Colonic mucosa (tissue), 2 donors: ENCODE results near the gene GPR61. TPM values are rescaled to one million over a fixed set of nuclear protein-coding genes. Genes with fewer than 3 reads are reported as not detected.

ENCODE experiments used
- total RNA-seq, 2 donors: library from RNA; stranded (reverse); fragmentation: NEBNext Ultra II Directional in 1 of 2; extraction: Animal tissue kit (Norgen Biotek cat#: 25700) in 1 of 2; gene quantifications; one replicate each; pipeline ENCODE4 v1.2.1, GENCODE V29; 2021
- donor health status: DM: no; HTN: no; CAD: no.
- donor health status: DM: no; HTN: no; CAD: no.

GPR61 gene
- total RNA-seq, 2 donors from 2014 or later, result not detected

Other genes starting within 250 kb of the GPR61 start
- not detected for gene MYBPHL, start 232.9 kb upstream of the GPR61 start, total RNA-seq
- gene SORT1, start 142.0 kb upstream of the GPR61 start, total RNA-seq, result 100 to 1,000 TPM in 1 of 2 donors, 10 to 100 TPM in 1; 76.2 to 134 TPM
- gene PSMA5, start 113.4 kb upstream of the GPR61 start, total RNA-seq, result 100 to 1,000 TPM in 1 of 2 donors, 10 to 100 TPM in 1; 93.9 to 163 TPM
- gene SYPL2, start 73.3 kb upstream of the GPR61 start, total RNA-seq, result under 1 TPM; 0.12 to 0.35 TPM
- gene ATXN7L2, start 56.0 kb upstream of the GPR61 start, total RNA-seq, result 1 to 10 TPM; 2.3 to 4.0 TPM
- 10 to 100 TPM in 1 of 2 donors, 1 to 10 TPM in 1; 8.1 to 12.5 TPM for gene CYB561D1, start 45.8 kb upstream of the GPR61 start, total RNA-seq
- 1 to 10 TPM; 2.5 to 3.9 TPM for gene AMIGO1, start 30.1 kb upstream of the GPR61 start, total RNA-seq
- 1 to 10 TPM; 7.7 to 8.9 TPM for gene GNAI3, start 8.7 kb downstream of the GPR61 start, total RNA-seq
- gene GNAT2, start 79.7 kb downstream of the GPR61 start, total RNA-seq, result under 1 TPM in 1 of 2 donors, not detected in 1; 0.32 TPM
- gene AMPD2, start 80.0 kb downstream of the GPR61 start, total RNA-seq, result 10 to 100 TPM; 28.0 to 60.3 TPM
- gene GSTM4, start 116.2 kb downstream of the GPR61 start, total RNA-seq, result 10 to 100 TPM; 62.6 to 77.4 TPM
- 10 to 100 TPM; 18.5 to 20.7 TPM for gene GSTM2, start 128.2 kb downstream of the GPR61 start, total RNA-seq
- 10 to 100 TPM in 1 of 2 donors, not detected in 1; 46.1 TPM for gene GSTM1, start 147.9 kb downstream of the GPR61 start, total RNA-seq
- 1 to 10 TPM; 2.0 to 3.0 TPM for gene GSTM5, start 172.4 kb downstream of the GPR61 start, total RNA-seq
- gene GSTM3, start 201.2 kb downstream of the GPR61 start, total RNA-seq, result 10 to 100 TPM in 1 of 2 donors, 1 to 10 TPM in 1; 4.9 to 24.6 TPM
- 100 to 1,000 TPM; 283 to 290 TPM for gene EPS8L3, start 224.1 kb downstream of the GPR61 start, total RNA-seq